Prostate gland (tissue), 2 donors: Measurements from ENCODE around the gene ST6GAL1.

ENCODE experiments used
- POLR2A ChIP-seq: fragments of 450-650 bp; IDR thresholded peaks from one replicate; pipeline ENCODE4 v1.6.1; 2016; ENCODE audit warnings: antibody characterized with exemption, mild to moderate bottlenecking
- POLR2AphosphoS5 ChIP-seq: sonication (generic); formaldehyde crosslinking; IDR thresholded peaks from one replicate; pipeline ENCODE4 v1.6.1; 2017; ENCODE audit warnings: antibody characterized with exemption
- TF ChIP-seq, protein P1 (sequence below), 4 experiments: fragments of 200-600 bp in 2 of 4; fragments of 450-650 bp in 2 of 4; sonication (generic) in 2 of 4; IDR thresholded peaks; 1 replicate in 3 of 4; 2 replicates in 1 of 4; pipeline ENCODE4 v1.5.1; 2016 to 2019; ENCODE audit warnings: antibody characterized with exemption in 4 of 4, mild to moderate bottlenecking in 2 of 4, moderate library complexity in 2 of 4

- TF ChIP-seq, protein P1, sequence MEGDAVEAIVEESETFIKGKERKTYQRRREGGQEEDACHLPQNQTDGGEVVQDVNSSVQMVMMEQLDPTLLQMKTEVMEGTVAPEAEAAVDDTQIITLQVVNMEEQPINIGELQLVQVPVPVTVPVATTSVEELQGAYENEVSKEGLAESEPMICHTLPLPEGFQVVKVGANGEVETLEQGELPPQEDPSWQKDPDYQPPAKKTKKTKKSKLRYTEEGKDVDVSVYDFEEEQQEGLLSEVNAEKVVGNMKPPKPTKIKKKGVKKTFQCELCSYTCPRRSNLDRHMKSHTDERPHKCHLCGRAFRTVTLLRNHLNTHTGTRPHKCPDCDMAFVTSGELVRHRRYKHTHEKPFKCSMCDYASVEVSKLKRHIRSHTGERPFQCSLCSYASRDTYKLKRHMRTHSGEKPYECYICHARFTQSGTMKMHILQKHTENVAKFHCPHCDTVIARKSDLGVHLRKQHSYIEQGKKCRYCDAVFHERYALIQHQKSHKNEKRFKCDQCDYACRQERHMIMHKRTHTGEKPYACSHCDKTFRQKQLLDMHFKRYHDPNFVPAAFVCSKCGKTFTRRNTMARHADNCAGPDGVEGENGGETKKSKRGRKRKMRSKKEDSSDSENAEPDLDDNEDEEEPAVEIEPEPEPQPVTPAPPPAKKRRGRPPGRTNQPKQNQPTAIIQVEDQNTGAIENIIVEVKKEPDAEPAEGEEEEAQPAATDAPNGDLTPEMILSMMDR (IDR thresholded peaks at IDR 0.05) = no peak
- TF ChIP-seq POLR2A (no peak), POLR2AphosphoS5 (no peak)
Observed at GRCh38 chr3:187068787-187069186, 138.5 kb downstream of the ST6GAL1 start.
